IPS DF 19.7 (cell line): ENCODE measurements around the gene RHNO1.

Source experiments
- DNase-seq: peaks from one replicate; pipeline ENCODE4 v3.0.0-alpha.2; 2013; ENCODE audit warnings: low read depth, low spot score

Gene RHNO1, protein sequence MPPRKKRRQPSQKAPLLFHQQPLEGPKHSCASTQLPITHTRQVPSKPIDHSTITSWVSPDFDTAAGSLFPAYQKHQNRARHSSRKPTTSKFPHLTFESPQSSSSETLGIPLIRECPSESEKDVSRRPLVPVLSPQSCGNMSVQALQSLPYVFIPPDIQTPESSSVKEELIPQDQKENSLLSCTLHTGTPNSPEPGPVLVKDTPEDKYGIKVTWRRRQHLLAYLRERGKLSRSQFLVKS

DNA sequence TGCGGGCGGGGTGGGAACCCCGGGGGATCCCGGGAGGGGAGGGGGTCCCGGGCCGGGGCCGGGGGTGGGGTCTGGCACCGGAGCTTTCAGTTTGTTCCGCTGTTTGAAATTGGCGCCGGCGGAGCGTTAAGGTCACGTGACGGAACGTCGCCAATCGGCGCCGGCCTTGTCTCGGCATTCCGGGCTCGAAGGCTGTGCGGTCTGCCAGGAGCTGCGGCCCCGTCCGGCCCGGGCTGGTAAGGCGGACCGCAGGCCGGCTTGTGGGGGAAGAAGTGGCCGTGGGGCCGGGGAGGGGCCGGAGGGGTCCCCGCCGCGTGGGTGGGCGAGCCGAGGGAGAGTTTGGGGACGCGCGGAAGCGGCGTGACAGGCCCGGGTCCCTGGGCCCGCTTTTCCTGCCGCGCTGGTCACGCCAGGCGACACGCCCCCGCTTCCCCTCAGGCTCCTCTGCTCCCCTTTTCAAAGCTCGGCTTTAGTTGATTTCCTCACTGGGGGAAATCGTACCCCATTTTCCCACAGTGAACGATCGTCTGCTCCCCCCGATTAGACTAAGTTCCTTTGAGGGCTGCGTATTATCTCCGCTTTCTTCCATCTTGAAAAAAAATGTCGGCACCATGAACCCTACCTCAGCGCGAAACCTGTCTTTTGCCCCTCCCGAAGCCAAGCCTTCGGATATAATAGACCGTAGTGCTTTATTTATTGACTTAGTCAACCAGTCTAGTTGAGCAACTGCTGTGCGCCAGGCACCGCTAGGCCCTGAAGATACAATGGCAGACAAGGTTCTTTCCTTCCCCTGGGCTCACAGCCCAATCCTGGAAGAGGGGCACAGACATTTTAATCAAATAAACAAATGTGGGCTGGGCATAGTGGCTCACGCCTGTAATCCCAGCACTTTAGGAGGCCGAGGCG, at the start of gene RHNO1, which contains the start of gene FOXM1:
Gene RHNO1, plus strand, starts transcription at position 177 of the 906 bp plus-strand sequence. CDS start 8,144 bp downstream, outside the sequence.
Gene FOXM1, minus strand, starts transcription at position 128 of the 906 bp plus-strand sequence. CDS start 2,696 bp downstream, outside the sequence.
- DNase-seq, result no peak

DNA sequence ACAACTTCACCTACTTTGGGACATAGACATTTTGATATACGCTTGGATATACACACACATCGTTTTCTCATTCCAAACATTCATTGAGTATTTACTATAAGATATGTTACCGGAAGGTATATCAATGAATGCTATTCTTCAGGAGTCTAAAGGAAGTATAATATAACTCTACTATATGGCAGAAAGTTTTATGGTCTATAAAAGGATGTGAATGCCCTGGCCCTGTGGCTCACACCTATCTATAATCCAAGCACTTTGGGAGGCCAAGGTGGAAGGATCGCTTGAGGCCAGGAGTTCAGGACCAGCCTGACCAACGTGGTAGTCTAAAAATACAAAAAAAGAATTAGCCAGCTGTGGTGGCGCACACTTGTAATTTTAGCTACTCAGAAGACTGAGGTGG, 47.7 kb upstream of the RHNO1 start:
- DNase-seq, result no peak

DNA sequence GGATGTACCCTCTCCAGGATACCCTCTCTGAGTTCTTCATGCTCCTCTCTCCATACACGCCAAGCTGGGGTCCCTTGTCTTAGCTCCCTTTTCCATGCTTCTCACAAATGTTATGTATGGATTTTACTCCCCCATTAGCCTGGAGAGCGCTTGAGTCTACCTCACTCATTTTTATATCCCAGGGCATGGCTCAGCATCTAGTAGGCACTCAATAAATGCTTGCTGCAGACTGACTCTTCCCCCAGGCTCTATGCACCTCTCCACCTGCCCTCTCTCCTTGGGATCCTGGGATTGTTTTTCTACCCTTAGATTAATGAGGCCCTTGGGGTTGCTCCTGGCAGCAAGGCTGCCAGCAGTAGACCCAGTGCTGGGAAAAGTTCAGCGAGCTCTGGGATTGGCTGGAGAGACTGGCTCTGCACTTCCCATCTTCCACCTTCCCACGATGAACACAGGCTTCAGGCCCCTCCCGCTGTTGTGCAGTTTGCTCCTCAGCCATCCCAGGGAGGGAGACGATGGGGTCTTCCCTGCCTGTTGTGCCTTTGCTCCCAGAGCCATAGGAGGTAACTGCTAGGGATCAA, 44.4 kb upstream of the RHNO1 start:
- DNase-seq, result no peak

DNA sequence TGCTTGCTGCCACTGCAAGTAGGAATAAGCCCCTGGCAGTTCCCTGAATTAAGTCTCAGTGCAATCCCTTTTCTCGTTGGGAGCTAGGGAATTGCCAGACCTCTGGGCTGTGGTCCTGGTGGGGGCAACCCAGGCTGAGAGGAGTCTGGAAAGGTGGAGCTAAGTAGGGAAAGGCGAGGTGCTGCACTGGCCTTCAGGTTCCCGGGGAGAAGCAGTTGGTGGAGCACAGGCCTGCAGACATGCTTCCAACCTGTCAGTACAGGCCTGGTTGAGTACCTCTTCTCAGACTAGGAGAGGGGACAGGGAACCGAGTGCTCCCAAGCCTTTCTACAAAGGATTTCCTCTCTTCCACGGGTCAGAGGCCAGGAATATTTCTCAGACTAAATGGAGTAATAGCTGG, 43.7 kb upstream of the RHNO1 start:
- DNase-seq, result no peak

DNA sequence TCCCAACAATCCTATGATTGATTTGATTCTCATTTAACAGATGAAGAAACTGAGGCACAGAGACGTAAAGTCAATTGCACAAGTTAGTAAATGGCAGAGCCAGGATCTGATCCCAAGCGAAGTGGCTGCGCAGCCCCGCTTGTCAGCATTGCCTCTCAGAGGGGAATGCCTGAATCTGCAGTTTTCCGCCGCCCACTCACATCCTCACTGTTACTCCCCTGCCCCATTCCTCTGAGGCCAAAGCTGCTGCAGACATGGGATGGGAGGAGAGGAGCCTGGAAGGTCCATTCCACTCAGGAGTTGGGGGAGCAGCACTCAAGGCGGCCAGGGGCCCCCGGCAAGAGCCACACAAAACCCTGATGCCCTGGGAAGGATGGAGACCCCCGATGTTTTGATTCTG, 43.2 kb upstream of the RHNO1 start:
- DNase-seq, result no peak

DNA sequence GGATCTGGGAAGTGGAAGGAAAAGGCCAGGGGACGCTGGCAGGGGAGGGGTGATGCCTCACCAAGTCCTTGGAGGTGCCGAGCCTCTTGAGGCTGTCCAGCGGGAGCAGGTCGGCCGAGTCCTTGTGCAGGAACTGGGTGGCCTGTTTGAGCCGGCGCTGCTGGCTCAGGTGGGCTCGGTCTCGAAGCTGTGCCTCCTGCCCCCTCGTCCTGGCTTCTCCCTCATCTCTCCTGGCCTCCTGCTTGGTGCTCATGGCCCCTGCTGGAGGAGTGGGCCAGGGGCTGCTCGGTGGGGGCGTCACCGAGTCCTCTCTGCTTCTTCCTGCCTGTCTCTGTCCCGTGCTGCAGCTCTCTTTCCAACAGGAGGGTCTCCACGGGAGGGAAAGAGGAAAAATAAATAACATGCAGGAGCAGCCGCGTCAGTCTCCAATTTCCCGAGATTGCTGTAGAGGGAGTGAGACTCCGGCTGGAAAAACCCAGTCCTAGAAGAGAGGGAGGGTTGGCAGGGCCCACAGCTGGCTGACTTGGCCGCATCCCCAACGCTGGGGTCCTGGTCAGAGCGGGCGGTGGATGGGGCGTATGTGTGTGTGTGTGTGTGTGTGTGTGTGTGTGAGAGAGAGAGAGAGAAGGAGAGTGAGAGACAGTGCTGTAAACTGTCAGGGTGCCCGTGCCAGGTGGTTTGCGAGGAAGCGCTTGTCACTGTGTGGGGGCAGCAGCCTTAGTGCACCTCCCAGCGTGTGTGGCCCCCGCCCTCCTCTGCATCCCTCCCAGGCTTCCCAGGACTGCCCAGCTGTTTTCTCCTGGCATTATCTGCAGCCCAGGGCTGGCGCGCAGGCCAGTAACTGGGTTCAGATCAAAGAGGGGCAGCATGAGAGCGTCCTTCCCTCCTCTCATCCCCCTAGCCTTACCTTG, 42.2 kb upstream of the RHNO1 start, which contains the start of gene NRIP2:
Gene NRIP2, minus strand, starts transcription at position 455 of the 911 bp plus-strand sequence. Its CDS starts 52 bp downstream, at position 403.
- no peak for DNase-seq

DNA sequence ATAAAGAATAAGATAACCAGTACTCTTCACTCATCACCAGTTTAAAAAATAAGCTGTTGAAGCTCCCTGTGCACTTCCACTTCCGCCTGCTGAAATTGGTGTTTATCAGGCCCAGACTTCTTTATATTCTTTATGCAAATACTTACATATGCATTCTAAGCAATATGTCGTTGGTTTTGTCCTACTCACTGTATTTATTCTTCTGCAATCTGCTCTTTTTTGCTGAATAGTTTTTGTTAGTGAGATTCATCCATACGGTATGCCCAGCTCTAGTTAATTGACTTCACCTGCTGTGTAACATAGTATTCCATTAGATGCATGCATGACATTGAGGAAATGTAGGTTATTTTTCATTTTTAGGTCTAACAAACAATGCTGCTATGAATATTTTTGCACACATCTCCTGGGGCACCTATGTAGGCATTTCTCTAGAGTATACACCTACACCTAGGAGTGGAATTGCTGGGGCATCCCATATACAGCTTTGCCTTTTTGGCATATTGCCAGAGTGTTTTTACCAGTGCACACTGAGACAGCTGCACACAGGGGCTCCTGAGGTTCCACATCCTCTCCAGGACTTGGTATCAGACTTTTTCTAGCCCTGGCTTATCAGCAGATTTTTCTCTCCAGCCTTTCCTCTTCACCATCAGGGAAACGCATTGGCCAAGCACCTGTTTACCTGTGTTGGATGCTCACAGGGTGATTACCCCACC, 41.2 kb upstream of the RHNO1 start:
- no peak for DNase-seq

DNA sequence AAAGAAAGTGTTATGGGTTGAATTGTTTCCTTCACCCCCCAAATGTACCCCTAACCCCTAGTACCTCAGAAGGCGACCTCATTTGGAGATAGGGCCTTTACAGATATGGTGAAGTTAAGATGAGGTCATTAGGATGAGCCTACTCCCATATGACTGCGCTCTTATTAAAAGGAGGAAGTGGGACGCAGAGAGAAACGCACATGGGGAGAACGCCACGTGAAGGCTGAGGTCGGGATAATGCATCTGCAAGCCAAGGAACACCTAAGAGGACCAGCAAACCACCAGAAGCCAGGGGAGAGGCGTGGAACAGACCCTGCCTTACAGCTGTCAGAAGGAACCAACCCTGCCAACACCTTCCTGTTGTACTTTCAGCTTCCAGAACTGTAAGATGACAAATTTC, 40.4 kb upstream of the RHNO1 start:
- no peak for DNase-seq

DNA sequence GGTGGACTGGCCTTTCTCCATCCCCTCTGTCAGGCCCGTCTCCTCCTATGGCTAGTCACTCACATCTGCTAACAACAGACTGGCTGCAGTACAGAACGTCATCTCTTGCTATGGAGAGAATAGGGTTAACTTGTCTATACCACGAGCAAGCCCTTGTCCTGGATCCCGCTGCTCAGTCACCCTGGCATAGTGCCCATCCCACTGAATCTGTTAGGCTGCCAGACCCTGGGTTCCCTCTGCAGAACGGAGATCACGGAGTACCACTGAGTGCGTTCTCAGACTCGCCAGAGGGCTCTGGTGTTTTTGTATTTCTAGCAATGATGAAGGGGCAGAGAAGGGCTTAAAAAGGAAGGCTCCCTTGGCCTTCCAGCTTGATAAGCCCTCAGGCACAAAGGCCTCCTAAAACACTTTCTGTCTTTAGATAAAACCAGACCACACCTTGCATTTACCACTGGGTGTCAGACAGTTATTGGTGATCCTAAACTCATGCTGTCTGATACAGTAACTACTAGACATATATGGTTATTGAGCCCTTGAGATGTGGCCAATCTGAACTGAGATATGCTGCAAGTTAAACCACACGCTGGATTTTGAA, 35.9 kb upstream of the RHNO1 start:
- no peak for DNase-seq

DNA sequence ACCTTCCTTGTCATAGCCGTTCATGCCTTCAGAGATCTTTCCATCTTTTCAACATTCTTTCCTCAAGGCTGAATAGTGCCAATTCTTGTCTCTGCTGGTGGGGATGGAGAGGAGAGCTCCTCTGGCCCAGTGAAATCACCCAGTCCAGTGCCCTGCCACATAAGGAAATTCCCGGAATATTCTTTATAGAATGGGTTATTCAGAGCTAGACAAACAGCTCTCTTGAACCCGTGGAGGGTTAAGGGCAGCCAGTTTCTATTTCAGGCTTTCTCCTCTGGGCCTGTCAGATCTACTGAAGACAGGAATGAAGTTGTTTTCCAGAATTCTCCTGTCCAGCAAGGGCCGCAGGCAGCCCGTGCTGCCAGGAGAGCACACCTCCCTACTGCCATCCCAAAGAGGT, 34.1 kb upstream of the RHNO1 start:
- no peak for DNase-seq

DNA sequence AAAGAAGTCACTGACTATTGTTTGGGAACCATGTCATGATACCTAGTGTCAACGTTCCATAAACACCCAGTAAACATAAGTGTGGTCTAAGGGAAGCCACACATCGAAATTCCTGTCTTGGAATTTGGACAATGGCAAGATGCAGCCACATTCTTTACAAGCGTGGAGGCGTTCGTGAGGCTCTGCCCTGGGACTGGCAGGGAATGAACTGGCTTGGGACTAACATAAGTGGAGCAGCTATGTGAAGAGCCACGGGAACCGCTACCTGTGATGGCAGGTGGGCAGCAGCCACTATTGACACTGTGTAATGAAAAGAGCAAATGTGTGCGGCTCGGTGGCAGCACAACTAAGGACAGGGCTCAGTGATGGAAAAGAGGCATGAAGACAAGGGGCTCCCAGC, 32.2 kb upstream of the RHNO1 start:
- DNase-seq, result no peak

DNA sequence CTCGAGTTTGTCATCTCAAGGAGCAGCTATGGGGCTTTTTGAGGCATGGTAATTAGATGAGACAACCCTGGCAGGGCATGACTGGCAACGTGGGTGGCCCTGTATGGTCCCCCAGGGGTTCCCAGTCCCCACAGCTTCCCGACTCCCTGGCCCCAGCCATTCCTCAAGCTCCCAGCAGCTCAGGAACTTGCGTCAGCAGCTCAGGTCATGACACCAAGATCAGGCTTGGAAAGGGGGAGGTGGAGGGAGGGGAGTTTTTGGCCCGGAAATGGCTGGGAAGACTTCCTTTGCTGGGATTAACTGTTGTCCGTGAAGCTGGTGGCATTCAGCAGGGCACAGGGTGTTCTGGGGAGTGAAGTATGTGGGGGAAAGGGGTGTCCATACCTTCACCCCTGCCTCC, 31.7 kb upstream of the RHNO1 start:
- DNase-seq, result no peak

DNA sequence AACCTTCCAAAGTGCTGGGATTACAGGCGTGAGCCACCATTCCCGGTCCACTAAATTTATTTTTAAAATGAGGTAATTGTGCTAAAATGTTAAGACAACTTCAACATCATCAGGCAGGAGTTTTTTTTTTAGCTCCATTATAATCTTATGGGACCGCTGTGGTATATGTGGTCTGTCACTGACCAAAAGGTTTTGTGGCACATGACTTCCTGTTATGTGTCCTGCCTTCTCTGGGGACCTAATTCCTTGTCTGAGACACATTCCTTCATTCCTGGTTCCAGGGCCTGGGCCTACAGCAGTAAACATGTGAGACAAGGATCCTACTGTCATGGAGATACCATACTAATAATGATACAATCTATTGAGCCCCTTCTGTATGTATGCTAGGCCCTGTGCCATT, 25.1 kb upstream of the RHNO1 start:
- DNase-seq, result no peak

DNA sequence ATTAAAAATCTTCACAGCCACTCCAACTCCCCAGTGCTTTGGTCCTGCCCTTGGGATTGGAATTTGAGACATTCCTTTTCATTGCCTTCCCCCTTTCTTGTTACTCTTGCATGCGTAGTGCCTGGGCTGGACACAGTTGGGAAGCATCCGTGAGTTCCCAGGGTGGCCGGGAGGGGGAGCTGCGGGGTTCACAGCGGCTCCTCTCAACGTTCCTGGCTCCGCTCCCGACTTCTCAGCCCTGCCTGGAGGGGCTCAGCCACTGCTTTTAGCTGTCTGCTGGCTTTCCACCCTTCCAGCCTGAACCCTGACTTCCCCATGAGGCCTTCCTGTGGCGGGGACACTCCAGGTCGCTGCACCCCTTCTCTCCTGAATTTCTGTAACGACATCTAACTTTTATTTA, 23.4 kb upstream of the RHNO1 start:
- DNase-seq, result peak; percentile 60

DNA sequence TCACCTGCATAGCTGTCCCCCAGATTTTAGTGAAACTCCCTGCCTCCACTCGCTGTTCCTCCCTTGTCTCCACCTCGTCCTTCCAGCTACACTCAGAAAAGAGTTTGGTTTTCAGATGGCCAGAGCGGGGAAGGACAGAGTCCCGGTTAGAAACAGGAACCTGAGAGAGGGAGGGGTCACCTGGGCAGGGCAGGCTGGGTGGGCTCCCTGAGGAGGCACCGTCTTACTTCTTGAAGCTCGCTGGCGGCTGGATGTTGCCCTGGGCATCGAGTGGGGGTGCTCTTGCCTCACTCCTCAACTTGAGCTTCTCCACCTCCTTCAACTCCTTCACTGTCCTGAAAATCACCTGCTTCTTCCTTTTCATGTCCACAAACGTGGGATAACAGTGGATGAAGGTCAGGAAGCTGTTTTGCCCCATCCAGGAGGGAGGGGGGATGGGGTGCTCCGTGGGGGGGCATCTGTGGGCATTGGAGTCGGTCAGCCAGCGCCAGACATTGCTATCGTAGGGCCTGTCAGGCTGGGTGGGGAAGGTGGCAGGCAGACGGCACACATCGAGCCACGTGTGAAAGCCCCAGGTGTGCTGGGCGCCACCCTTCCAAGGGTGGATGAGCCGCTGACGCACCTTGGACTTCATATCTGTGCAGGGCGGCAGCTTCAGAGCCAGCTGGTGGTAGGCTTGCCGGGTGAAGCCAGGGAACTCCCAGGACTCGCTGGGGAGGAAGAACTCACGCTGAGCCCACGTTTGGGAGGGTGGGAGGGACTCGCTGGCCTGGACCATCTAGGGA, 22.2 kb upstream of the RHNO1 start:
- no peak for DNase-seq

DNA sequence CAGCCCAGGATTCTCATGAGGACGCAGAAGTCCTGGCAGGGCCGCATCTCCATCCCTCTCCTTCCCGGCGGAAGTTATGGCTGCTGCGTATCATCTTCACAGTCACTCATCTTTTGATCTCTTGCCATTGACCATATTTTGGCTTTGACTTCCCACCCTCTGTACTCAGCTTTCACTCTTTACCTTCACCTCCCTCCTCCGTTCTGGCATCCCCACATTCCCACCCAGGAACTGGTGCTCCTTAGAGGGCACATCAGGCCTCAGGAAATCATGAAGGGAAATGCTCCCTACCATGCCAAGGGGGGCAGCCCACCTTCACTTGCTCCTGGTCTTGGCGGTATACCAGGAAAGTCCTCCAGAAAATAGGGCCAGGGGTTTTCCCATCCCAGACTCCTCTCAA, 21.5 kb upstream of the RHNO1 start:
- no peak for DNase-seq

DNA sequence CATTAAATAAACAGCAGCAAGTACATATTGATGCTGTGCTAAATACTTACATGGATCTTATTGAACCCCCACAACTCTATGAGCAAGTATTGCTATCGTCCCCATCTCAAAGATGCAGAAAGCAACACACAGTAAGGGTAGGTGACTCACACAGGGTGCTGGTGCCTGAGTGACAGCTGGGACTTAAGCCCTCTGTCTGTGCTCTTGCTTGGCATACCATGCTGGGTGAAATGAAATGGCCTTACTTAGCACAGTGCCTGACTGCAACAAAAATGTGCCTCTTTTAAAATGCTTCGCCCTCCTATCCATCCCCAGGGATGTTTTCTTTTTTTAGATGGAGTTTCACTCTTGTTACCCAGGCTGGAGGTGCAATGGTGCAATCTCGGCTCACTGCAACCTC, 21.0 kb upstream of the RHNO1 start:
- no peak for DNase-seq

DNA sequence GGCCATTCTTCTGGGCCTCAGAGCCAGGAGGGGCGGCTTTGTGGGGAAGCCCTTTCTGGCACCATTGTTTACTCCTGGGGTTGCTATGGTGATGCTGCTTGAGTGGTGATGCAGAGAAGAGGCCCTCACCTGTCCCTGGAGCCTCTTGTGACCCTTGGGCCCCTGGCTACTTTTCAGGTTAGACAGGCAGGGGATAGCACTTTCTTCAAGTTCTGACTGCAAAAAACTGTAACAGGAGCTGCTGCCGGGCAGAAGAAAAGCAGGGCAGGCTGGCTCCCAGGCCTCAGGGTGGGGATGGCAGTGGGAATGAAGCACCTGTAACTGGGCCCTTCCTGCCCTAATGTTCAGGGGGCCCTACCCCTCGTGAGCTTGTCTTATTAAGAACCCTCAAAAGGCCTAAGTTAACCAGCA, 20.0 kb upstream of the RHNO1 start, which contains the start of gene TEX52:
Gene TEX52, minus strand, starts transcription at position 19 of the 411 bp plus-strand sequence. Its CDS starts 13 bp downstream, at position 6.
- no peak for DNase-seq

DNA sequence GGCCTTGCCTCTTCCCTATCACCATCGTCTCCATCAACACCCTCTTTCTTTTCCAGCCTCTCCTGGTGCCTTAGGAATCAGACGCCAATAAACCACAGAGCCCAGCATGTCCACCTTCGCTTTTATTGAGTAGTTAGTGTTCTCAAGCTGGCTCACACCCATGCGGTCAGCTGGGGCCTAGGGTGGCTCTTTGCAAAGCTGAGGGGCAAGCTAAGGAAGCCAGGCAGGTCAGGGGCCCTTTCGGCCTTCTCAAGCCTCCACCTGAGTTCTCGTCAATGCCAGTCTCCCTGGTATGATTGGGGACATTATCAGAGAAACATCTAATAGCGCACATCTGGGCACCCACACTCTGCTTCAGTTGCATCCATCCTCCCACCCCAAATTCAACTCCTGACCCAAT, 19.4 kb upstream of the RHNO1 start:
- DNase-seq, result no peak
